Heart right ventricle (tissue), 16 donors: ENCODE results near the gene KIF26B. TPM values are rescaled to one million over a fixed set of nuclear protein-coding genes. Genes with fewer than 3 reads are reported as not detected.

ENCODE experiments used
- ATAC-seq, 8 donors: fragments of 200-7000 bp; cut with Tn5 transposase; one replicate each; pipeline ENCODE4 v1.9.1; 2020; ENCODE audit warnings: mild to moderate bottlenecking in 8 of 8, moderate library complexity in 8 of 8, moderate number of reproducible peaks in 1 of 8
- DNase-seq, 2 donors: peaks; one replicate each; pipeline ENCODE4 v3.0.0-alpha.2; 2020
- H3K27ac ChIP-seq, 10 donors: fragments of 200-600 bp; sonication (generic) in 2 of 10; one replicate each; pipeline versions ENCODE4 v1.5.0 to v1.8.0; 2020 to 2022; ENCODE audit warnings: mild to moderate bottlenecking in 3 of 10
- H3K27me3 ChIP-seq, 7 donors: fragments of 200-600 bp; one replicate each; pipeline ENCODE4 v1.8.0; 2021 to 2022; ENCODE audit warnings: mild to moderate bottlenecking in 2 of 7
- H3K36me3 ChIP-seq, 9 donors: fragments of 200-600 bp; sonication (generic) in 1 of 9; one replicate each; pipeline versions ENCODE4 v1.5.0 to v1.8.0; 2020 to 2022; ENCODE audit warnings: mild to moderate bottlenecking in 2 of 9
- H3K4me1 ChIP-seq, 9 donors: fragments of 200-600 bp; sonication (generic) in 1 of 9; one replicate each; pipeline versions ENCODE4 v1.5.0 to v1.8.0; 2020 to 2022; ENCODE audit warnings: mild to moderate bottlenecking in 4 of 9
- H3K4me3 ChIP-seq, 10 donors: fragments of 200-600 bp; sonication (generic) in 2 of 10; one replicate each; pipeline versions ENCODE4 v1.5.0 to v1.8.0; 2020 to 2022; ENCODE audit warnings: mild to moderate bottlenecking in 7 of 10, moderate library complexity in 2 of 10
- H3K9me3 ChIP-seq, 11 donors: fragments of 200-600 bp in 10 of 11; sonication (generic) in 2 of 11; one replicate each; pipeline versions ENCODE4 v1.5.0 to v1.8.0; 2013 to 2022; ENCODE audit warnings: mild to moderate bottlenecking in 2 of 11, control low read depth in 1 of 11, moderate library complexity in 1 of 11
- WGBS, 2 donors: extraction: QIAGEN DNeasy Blood & Tissue Kit; methylation state at CpG; one replicate each; pipeline ENCODE4 v1.1.7; 2013; ENCODE audit warnings: inconsistent platforms in 1 of 2; 5-methylcytosine and 5-hydroxymethylcytosine counted together
- intact Hi-C, 10 donors: fragments of 100-400 bp; cut with DNase I; formaldehyde crosslinking; loops; one replicate each; pipeline versions ENCODE4 v1.11.1 to v1.14.2; 2022
- polyA plus RNA-seq, 2 donors: library from polyadenylated mRNA; stranded (reverse); fragments of 200-250 nt; gene quantifications; one replicate each; pipeline ENCODE4 v1.2.3, GENCODE V29; 2013
- total RNA-seq, 10 donors: library from RNA; stranded (reverse); fragmentation: NEBNext Ultra II Directional in 3 of 10; extraction: Animal tissue kit (Norgen Biotek cat#: 25700) in 3 of 10; gene quantifications; one replicate each; pipeline versions ENCODE4 v1.2.1 to v1.2.4, GENCODE V29; 2021 to 2023
- TF ChIP-seq, protein P1 (sequence below), 9 donors: fragments of 200-600 bp; sonication (generic) in 2 of 9; IDR thresholded peaks; one replicate each; pipeline versions ENCODE4 v1.5.0 to v1.8.0; 2021 to 2022; ENCODE audit warnings: antibody characterized with exemption in 9 of 9, mild to moderate bottlenecking in 5 of 9, moderate library complexity in 1 of 9
- donor health status: Arrhythmogenic right ventricular cardiomyopathy.
- donor health status: ischemic (EF 13 %, LVEDD 7.1; RV severe dilation, severe dysfunction).
- donor health status: healthy with polysubstance abuse.
- donor health status: DM: no; HTN: yes; CAD: no.
- donor health status: DM: no; HTN: no; CAD: no.
- donor health status: ischemic (EF 25% LVEDD 6.9; RV normal size, moderate dysfunction).
- donor health status: ischemic (EF 25% LVEDD 5.7; RV mildly dilated, moderate dysfunction).
- donor health status: healthy.
- donor health status: DM: yes; HTN: yes; CAD: no.
- donor health status: Ischemic cardiomyopathy.
- donor health status: ischemic (EF 35%, LVEDD 5.7; RV mildly dilated, moderate dysfunction).
- donor health status: nonischemic (EF 11% LVEDD 7.7; RV severe dilation, severe dysfunction).
- donor health status: DM: yes; HTN: yes; CAD: no.
- donor health status: PGD.
- donor health status: ischemic (EF 29% LVEDD 5.4; RV normal size, mild dysfunction).
- donor health status: nonischemic (EF 23%, LVEDD 6.1; RV moderate dilation, normal function).

KIF26B gene
- total and polyA plus RNA-seq, 12 donors, result 0.66 to 8.8 (median 2.8) TPM

DNA sequence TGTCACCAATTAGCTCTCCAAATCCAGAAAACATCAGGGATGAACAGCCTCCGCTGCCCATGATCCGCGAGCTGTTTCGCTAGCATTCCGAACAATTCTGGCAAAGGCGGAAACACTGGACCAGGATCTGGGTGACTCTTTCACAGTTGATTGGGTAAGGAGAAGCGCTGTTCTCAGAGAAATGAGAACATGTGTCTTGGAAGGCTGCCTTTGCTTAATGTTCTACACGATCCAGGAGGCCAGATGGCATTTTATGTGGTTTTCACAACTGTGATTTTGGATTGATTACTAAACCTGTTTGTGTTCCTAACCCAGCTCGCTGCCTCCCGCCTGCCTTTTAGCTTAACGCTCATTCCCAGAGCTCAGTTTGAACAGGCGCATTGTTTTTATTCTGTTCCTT, 144.0 kb downstream of the KIF26B start:
- DNase-seq (no peak), ATAC-seq (no peak)
- Histone ChIP-seq H3K27me3 (peaks cover 0 to 68% (median 10%) of the 10 kb centered on the region in 7 donors), H3K27ac (no peak overlapping the region), H3K36me3 (no peaks in the 10 kb centered on the region), H3K9me3 (no peaks in the 10 kb centered on the region), H3K4me1 (peaks cover 0 to 24% (median 16%) of the 10 kb centered on the region in 9 donors), H3K4me3 (no peak overlapping the region)
- TF ChIP-seq, protein P1, sequence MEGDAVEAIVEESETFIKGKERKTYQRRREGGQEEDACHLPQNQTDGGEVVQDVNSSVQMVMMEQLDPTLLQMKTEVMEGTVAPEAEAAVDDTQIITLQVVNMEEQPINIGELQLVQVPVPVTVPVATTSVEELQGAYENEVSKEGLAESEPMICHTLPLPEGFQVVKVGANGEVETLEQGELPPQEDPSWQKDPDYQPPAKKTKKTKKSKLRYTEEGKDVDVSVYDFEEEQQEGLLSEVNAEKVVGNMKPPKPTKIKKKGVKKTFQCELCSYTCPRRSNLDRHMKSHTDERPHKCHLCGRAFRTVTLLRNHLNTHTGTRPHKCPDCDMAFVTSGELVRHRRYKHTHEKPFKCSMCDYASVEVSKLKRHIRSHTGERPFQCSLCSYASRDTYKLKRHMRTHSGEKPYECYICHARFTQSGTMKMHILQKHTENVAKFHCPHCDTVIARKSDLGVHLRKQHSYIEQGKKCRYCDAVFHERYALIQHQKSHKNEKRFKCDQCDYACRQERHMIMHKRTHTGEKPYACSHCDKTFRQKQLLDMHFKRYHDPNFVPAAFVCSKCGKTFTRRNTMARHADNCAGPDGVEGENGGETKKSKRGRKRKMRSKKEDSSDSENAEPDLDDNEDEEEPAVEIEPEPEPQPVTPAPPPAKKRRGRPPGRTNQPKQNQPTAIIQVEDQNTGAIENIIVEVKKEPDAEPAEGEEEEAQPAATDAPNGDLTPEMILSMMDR (IDR thresholded peaks at IDR 0.05), result no peak
- 87 to 89% methylated on average over 12 of the region's 12 CpGs for WGBS, 2 donors
- intact Hi-C loops, result no loop called here

DNA sequence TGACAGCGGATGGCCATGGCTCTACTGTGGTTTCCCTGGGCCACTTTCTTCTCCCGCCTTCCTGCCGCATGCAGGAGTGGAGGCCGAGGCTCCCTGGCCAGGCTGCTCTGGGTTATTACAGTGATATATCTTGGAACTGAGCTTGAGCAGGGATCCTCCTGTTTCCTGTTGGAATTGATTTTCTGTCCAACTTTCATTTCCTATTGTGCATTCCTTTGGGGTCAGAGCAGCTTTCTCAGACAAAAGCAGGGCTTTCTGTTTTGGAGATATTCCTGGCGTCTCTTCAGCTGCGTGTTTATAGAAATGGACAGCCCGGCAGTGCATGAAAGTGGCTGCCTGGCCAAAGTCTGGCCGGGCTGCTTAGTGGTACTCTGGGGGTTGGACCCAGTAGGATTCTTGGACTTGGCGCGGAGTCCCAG, 146.4 kb downstream of the KIF26B start:
- Histone ChIP-seq H3K4me1 (peaks cover 0 to 24% (median 16%) of the 10 kb centered on the region in 9 donors), H3K27me3 (peaks cover 0 to 56% (median 13%) of the 10 kb centered on the region in 7 donors), H3K27ac (peak overlapping the region in 3 of 10 donors; percentile 9 to 20 (median 19)), H3K9me3 (peaks cover 0 to 4% (median 0%) of the 10 kb centered on the region in 11 donors), H3K36me3 (no peaks in the 10 kb centered on the region), H3K4me3 (peak overlapping the region in 1 of 10 donors; percentile 24)
- DNase-seq, result peak; percentile 23 to 41
- intact Hi-C loops, result no loop called here
- TF ChIP-seq, protein P1 (IDR thresholded peaks at IDR 0.05), result no peak
- peak; percentile 71 to 93 (median 83) for ATAC-seq
- 23 to 24% methylated on average over 10 of the region's 10 CpGs for WGBS, 2 donors

GRCh38 chr1:245301921-245302320, 147.1 kb downstream of the KIF26B start:
- H3K9me3 ChIP-seq, result peaks cover 0 to 5% (median 0%) of the 10 kb centered on the region in 11 donors
- H3K4me1 ChIP-seq, result peaks cover 0 to 31% (median 17%) of the 10 kb centered on the region in 9 donors
- H3K27me3 ChIP-seq, result peaks cover 0 to 54% (median 13%) of the 10 kb centered on the region in 7 donors
- TF ChIP-seq, protein P1 (IDR thresholded peaks at IDR 0.05), result no peak
- H3K4me3 ChIP-seq, result no peak overlapping the region
- intact Hi-C loops, result no loop called here
- DNase-seq, result no peak
- no peak for ATAC-seq
- H3K27ac ChIP-seq, result no peak overlapping the region
- H3K36me3 ChIP-seq, result no peaks in the 10 kb centered on the region
- WGBS, 2 donors, result 76 to 85% methylated on average over 4 of the region's 4 CpGs

DNA sequence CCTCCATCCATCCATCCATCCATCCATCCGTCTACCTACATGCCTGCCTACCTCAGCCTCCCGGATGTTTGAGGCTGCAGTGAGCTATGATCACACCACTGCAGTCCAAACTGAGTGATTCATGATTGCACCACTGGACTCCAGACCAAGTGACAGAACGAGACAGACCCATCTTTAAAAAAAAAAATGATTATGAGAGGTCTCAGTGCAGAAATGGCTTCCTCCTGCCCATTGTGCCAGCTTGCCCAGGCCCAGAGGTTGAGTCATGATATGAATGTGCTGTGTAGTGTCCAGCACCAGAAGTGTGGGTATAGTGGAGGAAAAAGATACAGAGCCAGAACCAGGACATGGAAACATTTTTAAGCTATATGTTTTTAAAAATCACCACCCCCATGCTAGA, 149.9 kb downstream of the KIF26B start:
- TF ChIP-seq, protein P1 (IDR thresholded peaks at IDR 0.05), result no peak
- WGBS, 2 donors, result 86 to 92% methylated on average over 3 of the region's 3 CpGs

More for the DNA sequence above, 149.9 kb downstream of the KIF26B start:
- no peak for ATAC-seq
- Histone ChIP-seq H3K27me3 (peaks cover 0 to 54% (median 4%) of the 10 kb centered on the region in 7 donors), H3K4me3 (no peak overlapping the region), H3K4me1 (peaks cover 0 to 42% (median 24%) of the 10 kb centered on the region in 9 donors), H3K27ac (no peak overlapping the region), H3K36me3 (no peaks in the 10 kb centered on the region), H3K9me3 (peaks cover 0 to 5% (median 0%) of the 10 kb centered on the region in 11 donors)
- DNase-seq, result no peak
- intact Hi-C loops, result no loop called here
